Retinal pigment epithelial cell (primary cell): ENCODE measurements around the gene SORD.

Experiments
- DNase-seq: peaks from one replicate; pipeline ENCODE4 v3.0.0-alpha.2; 2010; ENCODE audit warnings: low read depth
- H3K4me3 ChIP-seq: 2 replicates; pipeline ENCODE4 v1.5.1; 2011; ENCODE audit warnings: mild to moderate bottlenecking, low read length, control low read depth, moderate library complexity
- CTCF ChIP-seq: conservative IDR thresholded peaks from 2 replicates; pipeline ENCODE4 v1.5.1; 2011; ENCODE audit warnings: low read depth, low read length, control low read depth, inconsistent platforms

SORD gene

DNA sequence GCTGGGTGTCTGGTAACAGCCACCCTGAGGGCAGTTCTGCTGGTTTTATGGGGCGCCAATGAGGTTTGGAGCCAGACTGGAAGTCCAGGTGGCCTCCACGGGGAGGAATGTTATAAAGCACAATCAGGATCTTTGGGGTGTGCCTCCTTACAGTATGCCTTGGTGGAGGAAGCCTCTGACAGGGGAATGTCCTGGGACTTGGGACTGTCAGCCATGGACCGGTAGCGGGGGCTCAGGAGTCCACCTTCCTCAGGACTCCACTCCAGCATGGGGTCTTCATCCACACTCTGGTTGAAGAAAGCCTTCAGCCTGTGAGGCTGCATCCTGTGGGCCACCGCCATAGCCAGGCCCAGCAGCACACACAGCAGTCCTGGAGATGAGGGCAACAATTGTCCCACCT is 96.0 kb downstream of the SORD start:
- DNase-seq, result no peak
- TF ChIP-seq CTCF, result no peak
- H3K4me3 ChIP-seq, result no peak overlapping the region

GRCh38 chr15:45120081-45120972 is 97.3 kb downstream of the SORD start:
- no peak for DNase-seq
- no peak for TF ChIP-seq CTCF
- no peak overlapping the region for H3K4me3 ChIP-seq

- no peak for TF ChIP-seq CTCF
- no peak overlapping the region for H3K4me3 ChIP-seq
- DNase-seq, result no peak
Measured at GRCh38 chr15:45121020-45121419, 98.0 kb downstream of the SORD start.

DNA sequence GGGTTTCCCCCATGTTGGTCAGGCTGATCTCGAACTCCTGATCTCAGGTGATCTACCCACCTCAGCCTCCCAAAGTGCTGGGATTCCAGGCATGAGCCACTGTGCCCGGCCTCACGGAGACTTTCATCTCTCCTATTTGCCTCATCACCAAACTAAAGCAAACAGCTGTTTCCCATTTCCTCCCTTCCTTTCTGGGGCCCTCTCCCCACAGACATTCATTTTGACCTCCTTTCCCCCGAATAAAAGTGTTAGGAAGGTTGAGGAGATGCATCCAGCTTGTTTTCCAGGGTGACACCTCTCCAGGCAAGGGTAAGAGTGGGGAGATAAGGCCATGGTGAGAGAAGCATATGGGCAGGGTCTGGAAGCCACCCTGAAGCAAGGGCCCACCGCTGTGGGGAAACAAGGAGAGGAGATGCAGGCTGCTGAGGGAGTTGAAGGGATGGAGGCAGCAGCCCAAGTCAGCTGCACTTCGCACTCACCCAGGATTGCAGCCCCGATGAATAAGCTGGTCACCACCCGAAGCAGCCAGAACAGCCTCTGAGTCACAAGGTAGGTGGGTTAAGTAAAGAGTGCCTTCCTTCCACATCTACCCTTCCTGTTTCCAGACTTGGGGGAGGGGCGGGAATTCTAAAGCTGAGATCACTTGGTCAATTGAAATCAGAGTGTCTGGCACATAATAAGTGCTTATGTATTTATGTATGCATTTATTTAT is 98.9 kb downstream of the SORD start:
- TF ChIP-seq CTCF, result no peak
- DNase-seq, result peak; percentile 42
- H3K4me3 ChIP-seq, result no peak overlapping the region

DNA sequence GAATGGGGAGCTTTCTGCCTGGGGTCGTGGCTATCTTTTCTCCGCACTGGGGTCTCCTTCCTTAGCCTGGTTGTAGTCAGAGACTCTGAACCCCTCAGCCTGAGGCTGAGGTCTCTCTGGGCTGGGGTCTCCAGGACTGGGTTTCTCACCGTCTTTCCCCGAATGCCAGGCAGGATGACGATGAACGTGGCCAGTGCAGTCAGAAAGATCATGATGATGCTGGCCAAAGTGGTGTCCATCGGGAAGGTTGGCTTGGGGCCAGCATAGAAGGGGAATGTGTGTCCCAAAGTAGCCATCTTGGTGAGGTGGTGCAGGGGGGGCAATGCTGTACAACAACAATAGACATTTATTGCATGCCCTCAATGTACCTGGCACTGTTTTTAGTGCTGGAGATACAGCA is 99.7 kb downstream of the SORD start:
- H3K4me3 ChIP-seq, result no peak overlapping the region
- DNase-seq, result no peak
- TF ChIP-seq CTCF, result no peak

GRCh38 chr15:45123397-45123796 is 100.4 kb downstream of the SORD start:
- TF ChIP-seq CTCF, result no peak
- no peak overlapping the region for H3K4me3 ChIP-seq
- DNase-seq, result no peak
